HG03095 (cell line): ENCODE results near the gene FAM3B.

Experiments used
- ATAC-seq: cut with Tn5 transposase; IDR thresholded peaks from one replicate; pipeline ENCODE4 v1.9.1; 2021; ENCODE audit warnings: moderate library complexity; ENCODE audit not compliant: unreplicated experiment

Gene FAM3B

GRCh38 chr21:41318218-41318617, 1.6 kb downstream of the FAM3B start:
- no peak for ATAC-seq

- no peak for ATAC-seq
Measured at GRCh38 chr21:41319273-41319672, 2.7 kb downstream of the FAM3B start.

GRCh38 chr21:41321211-41321907, 4.8 kb downstream of the FAM3B start:
- ATAC-seq = no peak

- no peak for ATAC-seq
Measured at GRCh38 chr21:41321908-41322495, 5.4 kb downstream of the FAM3B start.

GRCh38 chr21:41322496-41323382, 6.1 kb downstream of the FAM3B start:
- ATAC-seq = no peak

- no peak for ATAC-seq
Measured at GRCh38 chr21:41325138-41325912, 8.7 kb downstream of the FAM3B start.

- no peak for ATAC-seq
Measured at GRCh38 chr21:41326414-41327080, 9.9 kb downstream of the FAM3B start.

- no peak for ATAC-seq
Measured at GRCh38 chr21:41327753-41328152, 11.2 kb downstream of the FAM3B start.

GRCh38 chr21:41328660-41329607, 12.3 kb downstream of the FAM3B start:
- no peak for ATAC-seq

GRCh38 chr21:41333752-41334151, 17.2 kb downstream of the FAM3B start:
- no peak for ATAC-seq

GRCh38 chr21:41337515-41337914, 20.9 kb downstream of the FAM3B start:
- ATAC-seq = no peak

- no peak for ATAC-seq
Measured at GRCh38 chr21:41338455-41338854, 21.9 kb downstream of the FAM3B start.

- no peak for ATAC-seq
Measured at GRCh38 chr21:41342035-41342434, 25.4 kb downstream of the FAM3B start.

GRCh38 chr21:41344146-41344545, 27.5 kb downstream of the FAM3B start:
- no peak for ATAC-seq

GRCh38 chr21:41345356-41345755, 28.8 kb downstream of the FAM3B start:
- ATAC-seq = no peak

GRCh38 chr21:41345934-41346685, 29.5 kb downstream of the FAM3B start:
- ATAC-seq = no peak

- ATAC-seq = no peak
Measured at GRCh38 chr21:41346758-41347157, 30.2 kb downstream of the FAM3B start.

GRCh38 chr21:41348434-41348833, 31.8 kb downstream of the FAM3B start:
- no peak for ATAC-seq

- ATAC-seq = no peak
Measured at GRCh38 chr21:41349126-41349525, 32.5 kb downstream of the FAM3B start.
